Suppressor macrophage treated with lipopolysaccharide for 1 hour (primary cell): ENCODE measurements around the gene ORAI2.
"Not testable (repeated sequence)": the region's sequence is repeated elsewhere in the genome, so short reads cannot be mapped to it uniquely, and the experiment has no call there.

Source experiments
- DNase-seq, 3 donors: peaks; one replicate each; pipeline ENCODE4 v3.0.0-alpha.2; 2020 to 2022

The ORAI2 gene

DNA sequence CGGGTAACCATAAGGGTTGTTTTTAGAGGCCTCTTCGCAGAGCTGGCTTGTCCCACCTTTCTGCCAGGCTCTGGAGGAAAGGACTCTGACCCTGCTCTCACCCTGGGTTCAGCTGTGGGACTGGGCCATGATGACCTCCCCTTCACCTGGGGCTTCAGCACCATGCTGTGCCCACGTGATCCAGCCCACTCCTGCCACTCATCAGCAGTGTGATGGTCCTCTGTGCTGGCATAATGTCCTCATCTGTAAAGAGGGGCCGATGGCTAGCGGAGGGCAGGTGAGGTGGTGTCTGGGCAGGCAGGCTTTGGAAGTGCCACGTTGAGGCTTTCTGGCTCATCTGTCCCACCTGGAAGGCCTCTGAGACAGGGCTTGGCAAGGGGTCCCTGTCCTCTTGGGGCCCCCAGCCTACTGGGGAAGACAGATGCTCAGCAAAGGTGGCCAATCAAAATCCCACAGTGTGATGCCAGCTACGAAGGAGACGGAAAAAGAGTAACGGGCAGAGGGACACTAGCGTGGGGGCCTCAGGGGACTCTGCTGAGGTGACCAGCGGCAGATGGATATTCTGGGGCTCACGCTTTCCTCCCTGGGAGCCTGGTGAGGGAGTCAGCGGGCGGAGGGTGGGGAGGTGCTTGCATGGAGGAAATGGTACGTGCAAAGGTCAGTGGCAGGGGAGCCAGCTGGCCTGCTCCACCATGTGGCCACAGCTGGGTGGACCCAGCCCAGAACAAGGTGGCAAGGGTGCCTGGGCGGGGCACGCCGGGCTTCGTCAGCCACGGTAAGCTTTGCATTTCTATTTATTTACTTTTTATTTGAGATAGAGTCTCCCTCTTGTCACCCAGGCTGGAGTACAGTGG is 36.8 kb downstream of the ORAI2 start:
- DNase-seq = no peak

DNA sequence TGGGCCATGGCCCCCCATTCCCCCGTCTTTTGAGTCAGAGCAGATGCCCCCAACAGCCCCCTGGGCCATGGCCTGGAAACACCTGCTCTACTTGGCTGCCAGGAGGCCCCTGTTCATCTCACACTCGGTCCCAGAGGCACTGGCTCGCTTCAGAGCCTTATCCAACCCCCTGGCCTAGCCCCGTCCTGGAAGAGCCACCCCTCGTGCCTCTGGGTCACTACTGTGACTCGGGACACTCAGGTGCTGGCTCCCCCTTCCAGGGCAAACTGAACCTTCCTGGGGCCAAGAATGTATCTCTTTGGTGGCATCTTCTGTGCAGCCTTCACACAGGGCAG is 38.4 kb downstream of the ORAI2 start:
- no peak for DNase-seq

DNA sequence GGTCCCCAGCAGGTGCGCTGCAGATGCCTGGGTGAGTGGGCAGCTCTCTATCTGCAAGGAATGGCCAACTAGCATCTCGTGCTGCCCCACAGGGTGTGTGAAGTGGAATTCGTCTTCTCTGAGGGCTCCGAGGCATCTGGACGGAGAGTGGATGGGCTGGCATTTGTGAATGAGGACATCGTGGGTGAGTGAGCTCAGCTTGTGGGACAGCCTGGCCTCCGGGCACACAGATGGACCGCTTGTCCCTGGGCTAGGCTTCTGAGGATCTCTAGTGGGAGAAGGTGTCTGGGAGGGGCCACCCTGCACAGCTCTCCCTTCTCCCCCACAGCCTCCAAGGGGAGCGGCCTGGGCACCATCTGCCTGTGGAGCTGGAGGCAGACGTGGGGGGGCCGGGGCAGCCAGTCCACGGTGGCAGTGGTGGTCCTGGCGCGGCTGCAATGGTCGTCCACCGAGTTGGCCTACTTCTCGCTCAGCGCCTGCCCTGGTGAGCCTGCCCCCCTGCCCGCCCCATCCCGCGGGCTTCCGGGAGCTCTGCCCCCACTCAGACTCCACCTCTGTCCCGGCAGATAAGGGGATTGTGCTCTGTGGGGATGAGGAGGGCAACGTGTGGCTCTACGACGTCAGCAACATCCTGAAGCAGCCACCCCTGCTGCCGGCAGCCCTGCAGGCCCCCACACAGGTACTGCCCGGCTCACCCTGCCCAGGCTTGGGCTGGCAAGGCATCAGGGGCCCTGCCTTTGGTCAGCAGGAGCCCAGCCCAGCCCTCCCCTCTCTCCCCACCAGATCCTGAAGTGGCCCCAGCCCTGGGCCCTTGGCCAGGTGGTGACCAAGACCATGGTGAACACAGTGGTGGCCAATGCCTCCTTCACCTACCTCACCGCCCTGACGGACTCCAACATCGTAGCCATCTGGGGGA is 39.0 kb downstream of the ORAI2 start:
- DNase-seq = no peak

DNA sequence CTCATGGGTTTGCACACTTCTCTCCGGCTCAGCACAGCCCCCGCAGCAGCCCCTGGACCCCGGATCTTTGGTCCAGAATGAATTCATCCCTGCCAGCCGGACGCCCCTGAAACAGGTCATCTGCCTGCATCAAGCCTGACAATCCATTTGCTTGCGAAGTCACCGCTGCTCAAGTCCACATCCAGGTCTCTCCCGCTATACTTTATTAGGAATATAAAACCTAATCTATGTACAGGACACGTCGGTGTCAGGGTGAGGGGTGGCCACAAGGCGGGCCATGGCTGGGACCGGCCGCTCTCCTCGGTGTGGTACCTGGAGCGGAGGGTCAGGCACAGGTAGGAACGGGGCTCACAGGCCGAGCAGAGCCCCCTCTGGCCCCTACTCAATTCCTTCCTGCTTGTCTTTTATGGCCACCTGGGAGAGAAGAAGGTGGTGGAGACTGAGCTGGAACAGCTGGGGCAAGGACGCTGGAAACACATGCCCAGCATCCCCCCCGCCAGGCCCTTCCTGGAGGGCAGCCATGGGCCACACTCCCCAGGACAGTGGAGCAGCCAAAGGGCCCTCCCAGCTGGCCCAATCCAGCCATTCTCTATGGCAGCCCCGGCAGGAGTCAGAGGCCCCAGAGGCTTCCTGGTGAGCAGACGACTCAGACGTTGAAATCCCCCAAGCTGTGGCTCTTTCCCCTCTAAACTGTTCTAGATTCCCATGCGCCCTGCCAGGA is 40.1 kb downstream of the ORAI2 start:
- DNase-seq = no peak

DNA sequence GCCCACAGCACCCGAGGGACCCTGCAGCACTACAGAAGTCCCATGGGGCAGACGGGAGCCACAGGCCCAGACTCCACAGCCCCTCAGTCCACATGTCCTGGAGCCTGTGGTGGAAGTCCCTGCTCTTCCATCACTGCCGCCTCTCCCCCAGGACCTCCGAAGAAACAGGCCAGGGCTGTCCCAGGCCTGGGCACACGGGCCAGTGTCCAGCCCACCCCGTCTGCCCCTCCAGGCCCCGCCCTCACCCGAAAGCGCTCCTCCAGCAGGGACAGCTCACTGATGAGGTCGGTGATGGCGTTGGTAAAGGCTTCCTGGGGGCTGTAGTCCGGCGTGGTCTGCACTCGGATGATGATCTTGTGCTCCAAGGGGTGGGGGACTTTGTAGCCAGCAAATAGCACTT is 40.7 kb downstream of the ORAI2 start:
- not testable (repeated sequence) for DNase-seq

DNA sequence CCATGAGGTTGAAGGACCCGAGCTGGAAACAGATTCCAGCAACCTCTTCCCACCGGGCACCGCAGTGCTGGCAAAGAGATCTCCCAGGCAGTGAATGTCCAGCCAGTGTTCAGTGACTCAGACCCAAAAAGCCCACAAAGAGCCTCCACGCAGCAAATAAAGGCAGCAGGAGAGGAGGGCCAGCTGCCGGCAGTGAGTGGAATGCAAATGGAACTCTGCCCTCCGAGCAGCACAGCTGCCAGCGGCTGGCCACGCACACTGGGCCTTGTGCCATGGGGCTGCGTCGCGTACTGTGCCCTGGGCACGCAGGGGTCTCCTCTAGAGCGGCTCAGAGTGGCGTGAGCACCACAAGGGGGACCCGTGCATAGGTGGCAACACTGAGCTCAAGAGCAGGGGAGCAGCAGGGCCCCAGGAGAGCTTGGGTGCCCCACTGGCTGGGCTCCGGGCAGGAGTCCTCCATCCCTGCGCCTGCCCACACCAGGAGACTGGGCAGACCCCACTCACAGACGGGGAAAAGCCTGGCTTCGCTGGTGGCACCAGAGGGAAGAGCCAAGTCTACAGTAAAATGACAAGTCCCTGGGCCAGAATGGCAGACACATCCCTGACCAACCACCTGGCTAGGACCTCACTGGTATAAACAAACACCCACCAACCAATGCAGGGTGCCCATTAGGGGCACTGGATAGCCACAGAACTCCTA is 41.5 kb downstream of the ORAI2 start:
- not testable (repeated sequence) for DNase-seq

DNA sequence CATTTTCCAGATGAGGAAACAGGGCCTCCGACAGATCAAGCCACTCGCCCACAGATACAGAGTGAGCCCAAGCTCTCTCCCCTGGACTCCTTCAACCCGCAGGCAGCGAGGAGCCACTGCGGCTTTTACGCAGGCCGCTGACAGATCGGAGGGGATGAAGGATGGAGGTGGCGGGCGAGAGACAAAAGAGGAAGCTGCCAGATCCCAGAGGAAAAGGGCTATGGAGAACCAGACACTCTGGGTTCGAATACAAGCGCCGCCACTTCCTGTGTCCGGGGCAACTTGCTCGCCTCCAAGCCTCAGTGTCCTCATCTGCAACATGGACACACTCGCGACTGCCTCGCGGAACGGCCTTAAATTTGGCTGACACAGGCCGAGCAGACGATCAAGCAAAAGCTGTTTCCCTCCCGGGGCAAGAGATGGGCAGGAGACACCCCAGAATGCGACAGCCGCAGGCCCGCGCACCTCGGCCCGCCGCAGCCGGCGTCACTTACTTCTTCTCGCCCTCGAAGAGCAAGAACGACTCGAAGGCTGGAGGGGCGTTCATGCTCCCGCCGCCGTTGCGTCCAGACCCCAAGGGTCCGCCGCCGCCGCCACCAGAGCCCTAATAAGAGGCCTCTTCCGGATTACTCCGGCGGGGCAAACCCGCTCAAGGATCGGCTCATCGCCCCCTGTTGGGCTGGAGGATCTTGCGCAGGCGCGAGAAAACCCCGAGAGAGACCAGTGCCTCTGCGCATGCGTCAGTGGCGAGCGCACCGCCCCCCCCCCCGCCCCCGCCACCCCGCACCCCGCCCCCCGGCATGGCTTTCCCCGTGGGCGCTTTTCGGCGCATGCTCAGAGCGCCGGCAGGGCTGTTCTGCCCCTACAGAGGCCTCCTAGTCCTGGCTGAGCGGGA is 45.2 kb downstream of the ORAI2 start, which contains the start of gene POLR2J:
TSS of gene POLR2J (minus strand) at position 609 of the 895 bp plus-strand sequence. CDS start at position 547, 62 bp downstream.
- peak; percentile 34 to 90 (median 52) for DNase-seq

DNA sequence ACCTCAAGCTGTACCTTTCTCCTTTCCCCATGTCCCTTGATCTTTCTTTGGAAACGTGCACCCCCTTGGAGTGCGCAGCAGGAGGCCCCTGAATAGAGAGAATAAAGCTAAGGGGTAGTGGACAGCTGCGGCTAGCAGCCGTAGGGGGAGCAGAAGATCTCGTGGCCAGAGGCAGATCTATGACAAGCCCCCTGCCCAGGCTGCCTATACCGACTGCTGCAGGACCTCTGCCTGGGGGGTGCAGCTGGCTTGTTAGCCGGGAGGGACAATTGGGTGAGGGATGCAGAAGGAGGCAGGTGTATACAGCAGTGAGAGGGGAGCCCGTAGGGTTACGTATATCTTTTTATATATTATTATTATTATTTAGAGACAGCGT is 45.8 kb downstream of the ORAI2 start:
- DNase-seq = not testable (repeated sequence)

DNA sequence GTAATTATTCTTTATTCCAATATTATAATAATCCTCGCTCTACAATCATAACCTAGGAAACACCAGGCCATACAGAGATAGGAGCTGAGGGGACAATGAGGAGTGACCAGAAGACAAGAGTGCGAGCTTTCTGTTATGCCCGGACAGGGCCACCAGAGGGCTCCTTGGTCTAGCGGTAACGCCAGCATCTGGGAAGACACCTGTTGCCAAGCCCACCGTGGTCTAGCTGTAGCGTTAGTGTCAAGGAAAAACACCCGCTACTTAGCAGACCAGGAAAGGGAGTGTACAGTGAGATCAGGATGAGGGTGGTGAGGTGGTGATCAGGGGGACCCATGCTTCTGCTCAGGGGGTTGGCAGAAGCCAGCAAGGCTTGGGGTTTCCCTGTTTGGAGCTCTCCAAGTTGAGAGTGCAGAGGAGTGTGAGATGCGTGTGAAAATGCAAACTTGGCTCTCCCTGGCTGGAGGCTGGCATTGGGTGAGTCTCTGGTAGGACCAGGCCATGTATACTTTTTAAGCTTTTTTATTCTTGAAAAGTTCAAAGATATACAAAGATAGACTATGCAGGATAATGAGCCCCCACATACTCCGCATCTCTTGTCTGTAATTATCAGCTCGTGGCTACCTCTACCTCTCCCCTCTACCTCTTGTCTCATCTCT is 46.7 kb downstream of the ORAI2 start:
- not testable (repeated sequence) for DNase-seq

DNA sequence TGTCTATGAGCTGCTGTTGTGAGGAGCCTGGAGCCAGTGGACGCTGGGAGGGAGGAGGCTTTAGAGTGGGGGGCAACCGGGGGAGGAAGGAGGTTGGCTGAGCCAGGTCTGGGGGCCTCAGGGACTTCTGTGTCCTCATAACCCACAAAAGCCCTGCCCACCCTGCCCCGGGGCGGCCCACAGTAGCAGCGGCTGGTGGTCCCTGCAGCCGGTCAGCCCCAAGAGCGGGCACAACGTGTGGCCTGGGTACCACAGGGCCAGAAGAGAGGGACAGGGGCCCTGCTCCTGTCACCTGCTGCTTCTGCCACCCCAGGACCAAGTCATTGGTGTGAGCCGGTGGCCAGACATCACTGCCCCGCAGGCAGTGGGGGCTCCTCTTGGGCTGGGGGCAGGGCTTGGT is 48.6 kb downstream of the ORAI2 start:
- DNase-seq = not testable (repeated sequence)

DNA sequence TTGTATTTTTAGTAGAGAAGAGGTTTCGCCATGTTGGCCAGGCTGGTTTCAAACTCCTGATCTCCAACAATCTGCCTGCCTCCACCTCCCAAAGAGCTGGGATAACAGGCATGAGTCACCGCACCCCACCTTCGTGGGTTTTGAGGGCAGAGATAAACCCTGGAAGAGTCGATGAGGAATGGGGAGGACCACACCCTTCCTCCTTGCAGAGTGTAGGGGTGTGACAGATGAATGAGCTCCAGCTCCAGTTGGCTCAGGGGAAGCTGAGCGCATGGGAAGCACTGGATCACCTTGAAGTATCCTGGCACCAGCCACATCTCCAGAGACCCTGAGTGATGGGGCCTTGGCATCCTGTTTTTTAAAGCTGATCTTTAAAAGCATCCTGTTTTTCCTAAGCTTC is 50.9 kb downstream of the ORAI2 start:
- not testable (repeated sequence) for DNase-seq

DNA sequence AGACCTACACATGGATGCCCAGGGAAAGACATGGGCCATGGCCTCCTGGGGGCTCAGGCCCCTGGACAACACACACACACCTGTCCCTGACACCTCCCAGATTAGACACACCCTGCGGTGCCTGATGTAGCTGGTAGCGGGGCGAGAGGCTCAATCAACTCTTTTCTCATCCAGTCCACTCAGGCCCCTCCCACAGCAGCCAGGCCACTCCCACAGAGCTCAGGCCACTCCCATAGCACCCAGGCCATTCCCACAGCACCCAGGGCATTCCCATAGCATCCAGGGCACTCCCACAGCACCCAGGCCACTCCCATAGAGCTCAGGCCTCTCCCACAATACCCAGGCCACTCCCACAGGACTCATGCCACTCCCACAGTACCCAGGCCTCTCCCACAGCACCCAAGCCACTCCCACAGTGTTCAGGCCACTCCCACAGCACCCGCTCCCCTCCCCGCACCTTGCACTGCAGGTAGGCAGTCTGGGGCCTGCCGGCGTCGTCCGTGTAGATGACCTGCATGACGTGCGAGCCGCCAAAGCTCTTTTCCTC is 57.2 kb downstream of the ORAI2 start:
- not testable (repeated sequence) for DNase-seq

DNA sequence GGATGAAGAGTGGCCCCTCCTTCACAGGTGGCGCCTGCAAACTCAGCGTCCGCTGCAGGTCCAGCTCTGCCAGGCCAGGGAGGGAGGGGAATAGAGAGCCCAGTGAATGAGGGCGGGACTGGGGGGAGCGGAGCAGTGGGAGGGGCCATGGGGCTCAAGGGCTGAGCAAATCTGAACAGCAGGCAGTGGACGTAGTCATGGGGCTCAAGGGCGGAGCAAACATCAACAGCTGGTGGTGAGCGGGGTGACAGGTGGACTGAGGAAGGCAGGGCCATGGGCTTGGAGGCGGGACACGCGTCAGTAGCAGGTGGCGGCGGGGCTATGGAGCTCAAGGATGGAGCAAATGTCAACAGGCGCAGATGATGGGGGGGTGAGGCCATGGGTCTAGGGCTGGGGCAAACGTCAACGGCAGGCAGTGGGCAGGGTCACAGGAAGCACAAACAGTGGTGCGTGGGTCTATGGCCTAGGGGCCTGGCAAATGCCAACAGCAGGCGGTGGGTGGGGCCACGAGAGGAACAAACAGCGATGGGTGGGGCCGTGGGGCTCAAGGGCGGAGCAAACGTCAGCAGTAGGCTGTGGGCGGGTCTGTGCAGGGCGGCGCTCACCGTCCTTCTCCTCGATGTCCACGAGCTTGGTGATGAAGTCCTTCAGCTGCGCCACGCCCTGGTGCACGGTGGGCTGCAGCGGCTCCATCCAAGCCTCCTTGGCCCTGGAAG is 60.0 kb downstream of the ORAI2 start:
- DNase-seq = not testable (repeated sequence)

DNA sequence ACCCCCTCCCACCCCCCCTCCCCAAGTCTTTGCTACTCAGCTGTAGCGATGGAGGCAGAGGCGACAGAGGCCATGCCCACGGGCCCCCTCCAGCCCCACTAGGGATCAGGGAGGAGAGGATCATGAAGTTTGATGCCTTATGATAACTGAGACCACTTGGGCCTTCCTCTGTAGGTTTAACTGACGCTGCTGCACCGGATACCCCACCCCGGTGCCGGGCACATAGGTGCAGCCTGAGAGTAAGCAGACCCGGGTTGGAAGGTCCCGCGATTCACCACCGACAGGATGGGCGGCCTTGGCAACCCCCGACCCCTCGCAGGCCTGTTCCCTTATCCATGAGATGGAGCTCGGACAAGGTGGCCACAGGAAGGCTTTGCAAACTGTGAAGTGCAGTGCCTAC is 60.7 kb downstream of the ORAI2 start:
- DNase-seq = not testable (repeated sequence)

DNA sequence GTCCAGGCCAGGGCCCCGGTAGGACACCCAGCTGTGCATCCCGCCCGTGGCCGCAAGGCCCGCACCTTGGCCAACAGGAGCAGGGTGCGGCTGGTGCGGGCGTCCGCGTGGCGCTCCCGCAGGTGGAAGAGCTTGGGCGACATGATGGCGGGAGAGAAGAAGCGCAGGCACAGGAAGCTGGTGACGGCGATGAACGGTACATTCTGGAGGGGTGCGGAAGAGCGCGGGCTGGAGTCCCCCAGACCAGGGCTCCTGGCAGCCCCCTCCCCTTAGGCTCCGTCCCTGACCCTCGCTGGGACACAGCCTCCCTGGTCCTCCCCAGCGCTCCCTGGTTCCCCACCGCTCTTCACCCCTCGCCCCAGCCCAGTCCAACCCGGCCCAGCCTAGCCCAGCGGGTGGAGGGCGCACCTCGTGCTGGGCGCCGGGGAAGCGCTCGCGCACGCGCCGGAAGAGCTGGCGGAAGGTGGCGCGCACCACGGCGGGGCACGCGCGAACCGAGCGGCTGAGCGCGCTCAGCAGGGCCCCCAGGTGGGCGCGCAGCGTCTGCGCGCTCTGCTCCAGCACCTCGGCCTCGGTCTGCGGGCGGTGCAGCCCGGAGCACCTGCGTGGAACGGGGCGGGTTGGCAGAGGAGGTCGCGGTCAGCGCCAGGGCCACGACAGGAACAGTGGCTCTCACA is 61.2 kb downstream of the ORAI2 start:
- not testable (repeated sequence) for DNase-seq

DNA sequence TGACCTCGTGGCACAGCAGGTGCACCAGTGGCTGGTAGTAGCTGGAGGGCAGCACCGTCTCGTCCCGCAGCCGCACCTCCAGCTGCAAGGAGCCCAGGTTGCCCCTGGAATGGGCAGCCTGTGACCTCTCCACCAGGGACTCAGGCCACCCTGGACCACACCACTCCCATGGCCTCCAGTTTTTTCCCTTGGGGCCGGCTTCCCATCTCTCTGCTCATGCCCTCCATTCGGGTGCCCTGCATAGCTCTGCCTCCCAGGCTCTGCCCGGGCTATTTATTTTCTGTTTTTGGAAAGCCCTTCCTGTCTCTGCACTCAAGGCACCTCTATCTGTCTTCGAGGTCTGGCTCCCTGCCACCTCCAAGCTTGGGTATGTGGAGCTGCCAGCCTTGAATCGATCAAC is 63.5 kb downstream of the ORAI2 start:
- DNase-seq = not testable (repeated sequence)

DNA sequence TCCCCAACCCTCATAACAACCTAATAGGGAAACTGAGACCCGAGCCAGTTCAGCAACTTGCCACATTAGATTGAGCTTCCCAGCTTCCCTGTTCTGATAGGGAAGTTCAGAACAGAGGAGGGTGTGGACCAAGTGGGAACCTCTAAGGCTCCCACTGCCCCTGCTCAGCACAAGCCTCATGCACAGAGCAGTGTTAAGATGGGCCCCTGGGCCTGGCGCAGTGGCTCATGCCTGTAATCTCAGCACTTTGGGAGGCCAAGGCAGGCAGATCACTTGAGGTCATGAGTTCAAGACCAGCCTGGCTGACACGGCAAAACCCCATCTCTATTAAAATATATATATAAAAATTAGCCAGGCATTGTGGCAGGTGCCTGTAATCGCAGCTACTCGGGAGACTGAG is 63.9 kb downstream of the ORAI2 start:
- DNase-seq = not testable (repeated sequence)

DNA sequence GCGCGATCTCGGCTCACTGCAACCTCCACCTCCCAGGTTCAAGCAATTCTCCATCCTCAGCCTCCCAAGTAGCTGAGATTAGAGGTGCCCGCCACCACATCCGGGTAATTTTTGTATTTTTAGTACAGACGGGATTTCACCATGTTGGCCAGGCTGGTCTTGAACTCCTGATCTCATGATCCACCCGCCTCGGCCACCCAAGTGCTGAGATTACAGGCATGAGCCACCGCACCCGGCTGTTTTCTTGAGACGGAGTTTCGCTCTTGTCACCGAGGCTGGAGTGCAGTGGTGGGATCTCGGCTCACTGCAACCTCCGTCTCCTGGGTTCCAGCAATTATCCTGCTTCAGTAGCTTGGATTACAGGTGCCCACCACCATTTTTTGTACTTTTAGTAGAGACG is 64.9 kb downstream of the ORAI2 start:
- not testable (repeated sequence) for DNase-seq

DNA sequence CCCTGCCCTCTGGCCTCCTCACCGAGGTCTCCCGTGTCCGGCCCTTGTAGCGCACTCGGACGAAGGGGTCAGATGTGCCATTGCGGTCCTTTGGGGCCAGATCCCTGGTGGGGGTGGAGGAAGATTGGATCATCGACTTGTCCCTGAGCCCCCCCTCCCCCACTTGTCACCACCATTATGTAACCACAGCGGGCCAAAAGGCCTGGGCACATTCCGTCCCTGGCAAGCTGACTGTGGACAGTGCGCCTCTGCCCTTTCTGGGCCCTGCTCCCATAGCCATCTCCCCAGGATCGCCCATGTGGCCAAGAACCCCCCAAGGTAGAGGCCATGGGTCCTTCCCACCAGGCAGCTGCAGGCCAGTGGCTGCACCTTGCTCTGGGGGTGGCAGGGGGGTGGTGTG is 69.8 kb downstream of the ORAI2 start:
- not testable (repeated sequence) for DNase-seq
